UCSD-AML1 (cell line): ENCODE data around the gene AIPL1.
A peak's percentile ranks its signal among the peaks of the same experiment; 100 is the strongest.

Experiments
- DNase-seq: peaks from one replicate; lab custom pipeline; 2025; ENCODE audit not compliant: unreplicated experiment; lab: John Stamatoyannopoulos, UW

AIPL1 gene

DNA sequence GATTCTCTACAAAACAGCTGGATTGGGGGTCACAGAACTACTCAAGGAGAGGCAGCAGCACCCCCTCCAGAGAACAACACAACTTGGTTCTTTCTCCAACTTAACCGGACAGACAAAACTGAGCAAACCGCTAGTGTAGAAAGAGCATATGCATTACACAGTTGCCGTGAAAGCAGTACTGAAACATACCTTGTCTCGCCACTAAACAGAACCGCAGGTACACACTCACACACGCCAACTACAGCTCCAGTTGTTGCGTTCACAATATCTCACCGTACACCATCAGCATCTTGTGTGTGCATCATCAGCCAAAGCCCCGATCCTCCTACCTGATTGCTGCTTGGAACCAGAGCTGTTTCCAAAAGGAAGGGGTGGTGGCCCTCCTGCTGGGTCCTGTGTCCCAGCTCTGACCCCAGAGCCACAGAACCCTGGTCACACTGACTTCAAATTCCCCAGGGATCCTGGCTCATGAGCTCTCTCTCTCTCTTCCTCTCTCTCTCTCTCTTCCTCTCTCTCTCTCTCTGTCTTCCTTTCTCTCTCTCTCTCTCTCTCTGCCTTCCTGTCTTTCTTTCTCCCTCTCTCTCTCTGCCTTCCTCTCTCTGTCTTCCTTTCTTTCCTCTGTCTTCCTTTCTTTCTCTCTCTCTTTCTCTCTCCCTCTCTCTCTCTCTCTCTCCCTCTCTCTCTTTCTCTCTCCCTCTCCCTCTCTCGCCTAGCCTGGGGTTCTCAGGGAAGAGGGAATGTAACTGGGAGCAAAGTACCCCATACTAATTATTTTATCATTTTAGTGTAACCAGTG, 17.7 kb upstream of the AIPL1 start:
- DNase-seq: no peak

- no peak for DNase-seq
Observed at GRCh38 chr17:6450926-6451832, 16.3 kb upstream of the AIPL1 start.

DNA sequence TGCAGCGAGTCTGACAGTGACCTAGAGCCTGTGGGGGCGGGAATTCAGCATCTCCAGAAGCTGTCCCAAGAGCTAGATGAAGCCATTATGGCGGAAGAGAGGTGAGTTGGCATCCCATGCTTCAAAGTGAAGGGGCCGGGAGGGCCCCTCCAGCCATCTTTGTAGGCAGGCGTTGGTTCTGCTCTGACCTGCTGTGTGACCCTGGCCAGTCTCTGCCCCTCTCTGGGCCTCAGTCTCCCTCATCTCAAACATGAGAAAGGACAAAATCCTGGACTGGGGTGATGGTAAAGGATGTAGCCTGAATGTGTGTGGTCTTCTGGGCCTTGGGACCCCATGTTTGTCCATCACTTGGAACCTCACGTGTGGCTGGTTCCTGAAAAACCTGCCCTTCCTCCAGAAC, 14.4 kb upstream of the AIPL1 start:
- no peak for DNase-seq

DNA sequence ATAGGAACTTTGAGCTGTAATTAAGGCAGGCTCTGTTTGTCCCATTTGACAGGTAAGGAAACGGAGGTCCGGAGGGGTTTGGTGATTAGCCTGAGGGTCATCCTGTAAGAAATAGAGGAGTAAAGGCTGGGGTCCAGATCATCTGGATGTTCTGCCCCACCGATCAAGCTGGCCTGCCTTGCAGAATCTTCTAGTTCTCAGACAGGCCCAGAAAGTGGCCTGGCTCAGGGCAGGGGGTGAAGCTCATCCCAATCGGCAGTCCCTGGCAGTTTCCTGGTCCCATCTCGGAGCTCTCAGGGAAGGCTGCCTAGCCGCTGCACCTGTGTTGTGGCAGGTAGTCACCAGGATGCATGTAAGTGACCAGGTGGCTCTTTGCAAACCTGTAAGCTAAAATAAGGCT, 13.6 kb upstream of the AIPL1 start:
- no peak for DNase-seq

- DNase-seq: no peak
Observed at GRCh38 chr17:6446516-6447100, 11.7 kb upstream of the AIPL1 start.

DNA sequence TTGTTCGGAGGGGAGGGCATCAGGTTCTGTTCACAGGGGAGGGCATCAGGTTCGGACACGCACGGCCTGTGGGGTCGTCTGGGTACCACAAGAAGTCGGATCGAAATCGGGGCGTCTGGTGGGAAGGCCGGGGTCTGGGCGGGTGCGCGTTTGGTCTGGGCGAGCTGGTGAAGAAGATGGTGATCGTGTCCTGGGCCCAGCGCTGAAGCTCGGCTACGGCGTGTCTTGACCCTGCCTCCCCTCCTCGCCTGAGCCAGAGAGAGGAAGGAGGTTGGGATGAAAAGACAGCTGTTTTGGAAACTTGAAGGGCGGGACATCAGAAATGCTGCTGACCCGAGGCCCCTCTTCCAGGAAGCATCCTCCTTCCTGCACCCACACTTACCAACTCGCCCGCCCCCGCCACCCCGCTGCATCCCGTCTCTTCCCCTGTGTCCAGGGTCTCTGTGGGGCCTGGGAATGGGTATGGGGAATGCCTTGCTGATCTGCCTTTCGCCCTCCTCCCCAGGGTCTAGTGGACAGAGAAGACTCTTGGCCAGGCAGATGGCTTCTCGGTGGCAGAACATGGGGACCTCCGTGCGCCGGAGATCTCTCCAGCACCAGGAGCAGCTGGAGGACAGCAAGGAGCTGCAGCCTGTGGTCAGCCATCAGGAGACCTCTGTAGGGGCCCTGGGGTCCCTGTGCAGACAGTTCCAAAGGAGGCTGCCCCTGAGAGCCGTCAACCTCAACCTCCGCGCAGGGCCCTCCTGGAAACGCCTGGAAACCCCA, 9.8 kb upstream of the AIPL1 start:
- DNase-seq: no peak

DNA sequence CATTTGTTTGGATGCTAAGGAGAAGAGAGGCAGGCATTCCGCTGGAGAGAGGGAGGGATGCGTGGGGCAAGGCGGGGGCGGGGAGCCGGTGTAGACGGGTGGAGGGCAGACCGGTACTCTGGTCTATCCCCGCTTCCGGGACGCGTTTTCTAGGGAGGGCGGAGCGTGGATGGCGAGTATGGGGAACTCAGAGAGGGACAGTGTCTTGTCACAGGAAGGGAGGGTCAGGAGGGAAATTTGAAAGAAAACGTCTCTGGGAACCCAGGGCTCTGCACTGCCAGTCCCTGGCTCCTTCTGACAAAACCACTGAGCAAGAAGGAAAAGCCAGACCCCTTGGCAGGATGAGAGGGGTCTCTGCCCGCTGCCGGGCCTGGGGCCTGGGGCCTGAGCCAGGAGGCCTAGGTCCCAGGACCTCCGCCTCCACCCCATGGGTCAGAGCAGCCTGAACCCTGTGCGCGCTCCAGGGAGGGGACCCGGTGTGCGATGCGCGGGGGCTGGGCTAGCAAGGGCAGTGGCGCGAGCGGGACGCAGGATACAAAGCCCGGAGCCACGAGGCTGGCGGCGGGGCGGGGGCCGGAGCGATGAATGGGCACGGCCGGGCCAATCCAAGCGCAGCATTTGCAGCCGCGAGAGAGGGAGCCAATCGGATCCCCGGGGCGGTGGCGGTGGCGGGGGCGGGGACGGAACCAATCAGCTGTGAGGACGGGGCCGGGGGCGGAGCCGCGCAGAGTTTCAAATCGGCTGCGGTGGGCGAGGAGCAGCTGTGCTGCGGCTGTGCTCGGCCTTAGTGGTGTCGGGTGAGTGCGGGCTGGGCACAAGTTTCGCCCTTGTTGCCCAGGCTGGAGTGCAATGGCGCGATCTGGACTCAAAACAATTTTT, 9.0 kb upstream of the AIPL1 start, which contains the start of gene PIMREG:
TSS of gene PIMREG (plus strand) at position 764 of the 879 bp plus-strand sequence. CDS start 656 bp downstream, outside the sequence.
- DNase-seq: peak; percentile 93

GRCh38 chr17:6442775-6443174, 7.9 kb upstream of the AIPL1 start:
- DNase-seq: no peak

- no peak for DNase-seq
Observed at GRCh38 chr17:6439951-6440350, 5.0 kb upstream of the AIPL1 start.

DNA sequence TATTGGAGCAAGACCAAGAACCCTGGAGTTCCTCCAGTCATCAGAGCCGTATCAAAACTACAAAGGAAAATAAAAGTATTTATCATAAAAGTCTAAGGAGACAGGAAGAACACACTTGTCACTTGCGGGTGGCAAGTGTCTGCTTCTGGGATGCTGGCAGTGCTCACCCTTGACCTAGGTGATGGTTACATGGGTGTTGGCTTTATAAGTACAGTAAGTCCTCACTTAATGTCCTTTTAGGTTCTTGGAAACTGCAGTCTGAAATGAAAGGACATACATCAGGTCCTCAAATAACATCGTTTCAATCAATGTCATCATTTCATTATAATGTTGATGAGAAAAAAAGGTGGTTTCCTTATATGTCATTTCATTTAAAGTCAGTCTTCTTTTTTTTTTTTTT, 3.0 kb upstream of the AIPL1 start:
- no peak for DNase-seq

GRCh38 chr17:6437466-6437865, 2.5 kb upstream of the AIPL1 start:
- DNase-seq: no peak

- peak; percentile 63 for DNase-seq
Observed at GRCh38 chr17:6435968-6436367, 1.0 kb upstream of the AIPL1 start.

DNA sequence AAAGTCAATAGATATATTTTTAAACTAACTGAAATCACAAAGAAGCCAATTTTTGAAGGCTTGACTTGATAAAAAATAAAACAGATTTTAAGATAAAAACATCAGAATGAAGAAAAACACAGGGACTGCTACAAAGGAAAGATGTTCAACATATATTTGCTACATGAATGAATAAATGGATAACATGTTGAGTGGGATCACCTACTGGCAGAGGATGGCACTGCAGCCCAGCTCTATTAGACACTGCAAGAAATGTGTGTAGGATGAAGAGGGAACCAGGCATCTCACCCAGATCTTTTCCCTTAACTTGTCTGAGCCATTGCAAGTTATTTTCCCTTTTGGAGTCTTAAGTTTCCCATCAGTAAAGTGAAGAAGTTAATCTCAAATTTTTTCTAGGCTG, 4.2 kb downstream of the AIPL1 start:
- DNase-seq: no peak

DNA sequence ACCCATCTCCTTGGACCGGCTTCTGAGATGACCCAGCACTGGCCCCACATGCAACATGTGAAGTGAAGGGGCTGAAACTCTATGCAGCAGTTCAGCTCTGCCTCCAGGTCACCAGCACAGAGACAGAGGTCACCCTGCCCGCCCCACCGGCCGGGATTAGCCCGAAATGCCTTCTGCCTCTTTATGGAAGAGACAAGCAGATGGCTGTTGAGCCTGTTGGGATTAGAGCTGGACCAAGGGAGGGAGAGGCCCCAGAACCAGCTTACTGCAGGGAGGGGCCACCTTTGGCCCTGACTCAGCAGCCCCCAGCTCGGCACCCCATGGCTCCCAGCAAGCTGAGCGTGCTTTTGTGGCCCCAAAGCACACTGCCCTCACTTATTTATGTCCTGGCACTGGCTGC, 5.7 kb downstream of the AIPL1 start:
- no peak for DNase-seq

DNA sequence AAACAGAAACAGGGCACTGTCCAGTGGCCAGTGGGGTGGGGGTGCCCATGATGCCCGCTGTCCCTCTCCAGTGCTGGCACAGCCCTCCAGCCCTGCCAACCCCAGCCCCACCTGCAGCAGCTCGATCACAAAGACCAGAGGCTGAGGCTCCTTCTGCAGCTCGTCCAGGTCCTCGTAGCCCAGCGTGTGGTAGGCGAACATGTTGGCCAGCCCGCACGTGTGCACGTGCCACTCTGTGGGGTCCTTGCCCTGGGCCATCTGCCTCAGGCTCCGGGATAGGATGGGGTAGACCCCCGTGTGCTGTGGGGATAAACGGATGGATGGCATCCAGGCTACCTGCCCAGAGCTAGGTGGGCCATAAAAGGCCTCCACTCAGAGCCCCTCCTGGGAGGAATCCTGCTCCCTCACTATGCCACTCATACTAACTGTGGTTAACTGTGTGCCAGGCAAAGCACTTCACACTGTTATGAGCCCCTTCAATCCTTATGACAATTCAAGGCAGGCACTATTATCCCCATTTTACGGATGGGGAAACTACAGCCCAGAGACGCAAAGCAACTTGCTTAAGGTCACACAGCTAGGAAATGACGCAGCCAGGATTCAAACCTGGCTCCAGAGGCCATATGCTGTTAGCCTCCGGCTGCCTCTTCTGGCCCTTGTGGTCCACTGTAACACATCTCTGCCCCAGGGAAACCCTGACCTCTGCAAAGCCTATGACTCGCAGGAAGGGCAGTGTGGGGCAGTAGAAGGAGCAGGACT, 6.5 kb downstream of the AIPL1 start:
- no peak for DNase-seq

GRCh38 chr17:6427279-6427781, 7.6 kb downstream of the AIPL1 start:
- DNase-seq: peak; percentile 67

DNA sequence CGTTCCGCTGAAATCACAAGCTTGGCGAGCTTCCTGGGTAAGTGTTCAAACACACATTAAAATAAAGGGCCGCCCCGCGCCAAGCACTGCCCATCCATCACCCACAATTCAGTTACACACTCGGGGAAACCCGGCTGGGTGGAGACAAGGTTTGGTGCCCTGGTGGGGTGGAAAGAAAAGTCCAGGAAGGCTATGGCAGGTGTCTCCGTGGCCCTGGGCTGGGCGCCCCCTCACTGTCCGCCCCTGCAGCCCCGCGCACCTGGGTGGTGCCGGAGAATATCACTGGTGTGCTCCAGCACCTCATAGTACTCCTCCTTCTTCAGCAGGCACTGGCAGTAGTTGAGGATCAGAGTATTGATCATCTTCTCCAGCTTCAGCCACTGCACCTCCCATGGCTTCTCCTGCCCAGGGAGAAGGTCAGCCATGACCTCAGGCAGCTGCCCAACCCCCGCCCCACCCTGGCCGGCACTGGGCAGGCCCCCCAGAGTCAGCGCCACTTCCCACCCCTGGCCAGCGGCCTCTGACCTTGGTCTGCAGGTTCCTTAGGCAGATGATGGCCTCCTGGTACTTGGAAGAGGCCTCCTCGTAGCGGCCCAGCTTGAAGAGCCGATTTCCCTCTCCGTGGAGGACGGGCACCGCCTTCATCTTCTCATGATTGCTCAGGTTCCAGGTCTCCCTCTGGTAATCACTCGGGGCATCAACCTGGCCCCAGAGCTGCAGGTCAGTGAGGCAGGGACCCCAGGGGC, 8.4 kb downstream of the AIPL1 start:
- no peak for DNase-seq

DNA sequence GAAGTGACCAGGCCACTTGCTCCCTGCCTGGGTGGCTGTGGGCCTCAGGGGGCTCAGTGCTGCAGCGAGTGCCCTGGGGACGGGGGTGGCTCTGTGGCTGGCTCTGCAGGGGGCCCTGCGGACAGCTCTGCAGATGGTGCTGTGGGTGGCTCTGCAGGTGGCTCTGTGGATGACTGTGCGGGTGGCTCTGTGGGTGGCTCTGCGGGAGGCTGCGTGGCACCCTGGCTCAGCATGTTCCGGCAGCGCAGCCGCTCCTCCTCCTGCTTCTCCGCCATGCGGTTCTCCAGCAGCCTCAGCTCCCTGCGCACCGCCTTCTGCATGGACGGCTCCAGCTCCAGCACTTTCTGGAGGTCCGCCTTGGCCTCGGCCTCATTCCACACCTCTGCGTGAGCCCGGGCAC, 9.5 kb downstream of the AIPL1 start:
- DNase-seq: no peak
